HG02884 (cell line): ENCODE measurements around the gene PDCD6IP.
"Not testable (repeated sequence)": the region's sequence is repeated elsewhere in the genome, so short reads cannot be mapped to it uniquely, and the experiment has no call there.

ENCODE experiments used
- ATAC-seq: cut with Tn5 transposase; IDR thresholded peaks from one replicate; pipeline ENCODE4 v1.9.1; 2021; ENCODE audit warnings: mild to moderate bottlenecking, moderate library complexity; ENCODE audit not compliant: unreplicated experiment

PDCD6IP gene, protein sequence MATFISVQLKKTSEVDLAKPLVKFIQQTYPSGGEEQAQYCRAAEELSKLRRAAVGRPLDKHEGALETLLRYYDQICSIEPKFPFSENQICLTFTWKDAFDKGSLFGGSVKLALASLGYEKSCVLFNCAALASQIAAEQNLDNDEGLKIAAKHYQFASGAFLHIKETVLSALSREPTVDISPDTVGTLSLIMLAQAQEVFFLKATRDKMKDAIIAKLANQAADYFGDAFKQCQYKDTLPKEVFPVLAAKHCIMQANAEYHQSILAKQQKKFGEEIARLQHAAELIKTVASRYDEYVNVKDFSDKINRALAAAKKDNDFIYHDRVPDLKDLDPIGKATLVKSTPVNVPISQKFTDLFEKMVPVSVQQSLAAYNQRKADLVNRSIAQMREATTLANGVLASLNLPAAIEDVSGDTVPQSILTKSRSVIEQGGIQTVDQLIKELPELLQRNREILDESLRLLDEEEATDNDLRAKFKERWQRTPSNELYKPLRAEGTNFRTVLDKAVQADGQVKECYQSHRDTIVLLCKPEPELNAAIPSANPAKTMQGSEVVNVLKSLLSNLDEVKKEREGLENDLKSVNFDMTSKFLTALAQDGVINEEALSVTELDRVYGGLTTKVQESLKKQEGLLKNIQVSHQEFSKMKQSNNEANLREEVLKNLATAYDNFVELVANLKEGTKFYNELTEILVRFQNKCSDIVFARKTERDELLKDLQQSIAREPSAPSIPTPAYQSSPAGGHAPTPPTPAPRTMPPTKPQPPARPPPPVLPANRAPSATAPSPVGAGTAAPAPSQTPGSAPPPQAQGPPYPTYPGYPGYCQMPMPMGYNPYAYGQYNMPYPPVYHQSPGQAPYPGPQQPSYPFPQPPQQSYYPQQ

DNA sequence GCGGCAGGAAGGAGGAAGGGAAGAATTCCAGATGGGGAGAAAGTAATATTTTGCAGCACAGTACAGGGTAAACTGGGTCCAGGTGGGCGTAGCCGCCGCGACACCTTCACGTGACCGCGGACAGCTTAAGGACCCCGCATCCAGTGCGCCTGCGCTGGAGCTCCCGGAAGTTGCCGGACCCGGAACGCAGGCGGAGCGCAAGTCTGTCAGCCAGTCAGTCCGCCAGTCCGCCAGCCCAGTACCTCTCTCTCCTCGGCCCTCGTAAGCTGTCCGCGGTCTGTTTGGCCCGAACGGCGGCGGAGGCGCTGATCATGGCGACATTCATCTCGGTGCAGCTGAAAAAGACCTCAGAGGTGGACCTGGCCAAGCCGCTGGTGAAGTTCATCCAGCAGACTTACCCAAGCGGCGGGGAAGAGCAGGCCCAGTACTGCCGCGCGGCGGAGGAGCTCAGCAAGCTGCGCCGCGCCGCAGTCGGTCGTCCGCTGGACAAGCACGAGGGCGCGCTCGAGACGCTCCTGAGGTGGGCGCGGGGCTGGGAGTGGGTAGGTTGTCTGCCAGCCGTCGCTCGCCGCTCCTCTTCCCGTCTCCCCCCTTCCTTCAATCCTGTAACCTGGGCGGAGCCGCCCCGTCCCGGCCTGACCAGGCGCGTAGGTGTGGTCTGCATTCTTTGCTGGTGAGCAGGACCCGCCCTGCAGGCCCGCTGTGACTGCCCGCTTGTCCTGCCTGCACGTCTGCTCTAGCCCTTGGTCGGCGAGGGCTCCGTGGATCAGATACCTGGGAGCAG, at the start of gene PDCD6IP:
PDCD6IP (plus strand) TSS at position 213 of the 784 bp plus-strand sequence; CDS start at position 312, 99 bp downstream.
- ATAC-seq, result peak; percentile 84

DNA sequence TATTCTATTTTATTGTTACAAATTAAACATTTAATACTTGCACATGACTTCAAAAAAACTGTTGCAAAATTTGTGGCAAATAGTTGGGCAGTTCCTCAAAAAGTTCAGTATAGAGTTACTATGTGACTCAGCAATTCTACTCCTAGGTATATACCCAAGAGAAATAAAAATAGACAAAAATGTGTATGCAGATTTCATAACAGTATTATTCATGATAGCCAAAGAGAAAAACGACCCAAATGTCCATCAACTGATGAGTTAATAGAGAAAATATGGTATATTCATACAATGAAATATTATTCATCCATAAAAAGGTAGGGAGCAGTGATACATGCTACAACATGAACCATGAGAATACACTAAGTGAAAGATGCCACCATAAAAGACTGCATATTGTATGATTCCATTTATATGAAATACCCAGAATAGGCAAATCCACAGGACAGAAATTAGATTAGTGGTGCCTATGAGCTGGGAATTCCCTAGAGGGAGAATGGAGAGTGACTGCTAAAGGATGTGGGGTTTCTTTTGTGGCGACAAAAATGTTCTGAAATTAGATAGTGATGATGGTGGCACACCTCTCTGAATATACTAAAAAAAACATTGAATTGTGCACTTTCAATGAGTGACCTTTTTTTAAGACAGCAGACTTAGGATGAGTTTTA, 48.8 kb upstream of the PDCD6IP start:
- no peak for ATAC-seq

DNA sequence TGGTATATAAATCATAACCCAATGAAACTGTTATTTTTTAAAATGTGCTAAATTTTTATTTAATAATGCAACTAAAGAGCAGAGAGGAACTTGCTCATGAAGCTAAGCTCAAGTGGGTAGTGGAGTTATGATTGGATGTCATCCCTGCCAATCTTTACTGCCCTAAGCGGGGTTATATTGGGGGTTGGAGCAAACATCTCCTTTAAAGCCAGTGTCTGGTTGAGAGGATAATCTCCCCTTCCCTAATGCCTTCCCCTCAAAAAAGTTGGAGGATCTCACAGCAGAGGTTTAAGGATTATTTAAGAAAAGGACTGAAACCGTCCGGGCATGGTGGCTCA, 48.2 kb upstream of the PDCD6IP start:
- ATAC-seq, result no peak

DNA sequence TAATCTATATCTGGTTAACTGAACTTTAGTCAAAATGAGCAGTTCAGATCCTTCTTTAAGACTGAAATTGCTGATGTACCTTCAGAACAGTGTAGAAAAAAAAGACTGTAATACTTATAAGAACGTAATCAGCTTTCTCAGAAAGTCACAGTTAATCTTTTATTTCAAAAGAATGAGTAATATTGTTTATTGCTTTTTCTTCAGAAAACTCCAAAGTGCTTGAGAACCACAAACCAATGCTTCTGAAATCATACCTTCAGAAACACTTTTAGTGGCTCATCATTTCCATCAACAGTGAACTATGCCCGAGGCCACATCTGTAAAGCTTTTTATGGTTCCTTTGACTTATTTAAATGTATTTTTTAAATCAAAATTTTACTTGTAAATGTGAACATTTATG, 47.1 kb upstream of the PDCD6IP start:
- no peak for ATAC-seq

DNA sequence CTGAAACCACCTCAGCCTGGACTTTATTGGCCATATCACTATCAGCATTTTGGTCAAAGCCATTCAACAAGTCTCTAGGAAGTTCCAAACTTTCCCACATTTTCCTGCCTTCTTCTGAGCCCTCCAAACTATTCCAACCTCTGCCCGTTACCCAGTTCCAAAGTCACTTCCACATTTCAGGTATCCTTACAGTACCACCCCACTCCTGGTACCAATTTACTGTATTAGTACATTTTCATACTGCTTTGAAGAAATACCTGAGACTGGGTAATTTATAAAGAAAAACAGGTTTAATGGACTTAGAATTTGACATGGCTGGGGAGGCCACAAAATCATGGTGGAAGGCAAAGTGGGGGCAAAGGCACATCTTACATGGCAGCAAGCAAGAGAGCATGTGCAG, 44.0 kb upstream of the PDCD6IP start:
- not testable (repeated sequence) for ATAC-seq

DNA sequence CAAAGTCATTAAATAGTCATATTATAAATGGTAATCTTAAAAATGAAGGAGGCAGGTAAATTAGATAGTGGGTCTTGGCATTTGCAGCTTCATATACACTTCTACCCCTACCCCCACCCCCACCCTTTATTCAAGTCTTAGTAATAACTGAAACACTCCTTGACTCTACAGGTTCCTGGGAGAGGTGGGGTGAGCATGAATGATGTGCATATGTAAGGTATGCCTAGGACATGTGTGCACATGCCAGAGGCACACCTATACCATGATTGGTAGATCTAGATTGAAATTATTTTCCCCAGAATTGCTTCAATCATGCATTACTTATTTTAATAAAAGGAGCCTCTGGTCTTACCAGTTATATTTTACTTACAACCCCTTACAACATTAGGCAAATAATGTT, 40.1 kb upstream of the PDCD6IP start:
- ATAC-seq, result no peak

DNA sequence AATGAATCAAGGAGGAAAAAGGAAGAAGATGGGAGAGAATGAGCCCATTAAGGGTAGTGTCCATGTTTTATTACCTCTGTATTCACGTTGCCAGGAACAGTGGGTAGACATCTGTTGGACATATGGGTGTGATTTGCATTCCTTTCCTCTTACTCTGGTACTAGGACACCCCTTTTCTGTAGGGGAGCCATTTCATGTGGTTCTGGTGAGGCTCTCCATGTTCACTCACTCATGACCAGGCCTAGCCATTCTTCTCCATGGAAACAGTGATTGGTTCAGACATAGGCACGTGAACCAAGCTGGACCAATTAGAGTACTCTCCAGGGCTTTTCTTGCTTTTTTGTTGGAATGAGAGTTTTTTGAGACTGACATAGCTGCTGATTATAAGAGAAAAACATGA, 39.6 kb upstream of the PDCD6IP start:
- ATAC-seq, result no peak

DNA sequence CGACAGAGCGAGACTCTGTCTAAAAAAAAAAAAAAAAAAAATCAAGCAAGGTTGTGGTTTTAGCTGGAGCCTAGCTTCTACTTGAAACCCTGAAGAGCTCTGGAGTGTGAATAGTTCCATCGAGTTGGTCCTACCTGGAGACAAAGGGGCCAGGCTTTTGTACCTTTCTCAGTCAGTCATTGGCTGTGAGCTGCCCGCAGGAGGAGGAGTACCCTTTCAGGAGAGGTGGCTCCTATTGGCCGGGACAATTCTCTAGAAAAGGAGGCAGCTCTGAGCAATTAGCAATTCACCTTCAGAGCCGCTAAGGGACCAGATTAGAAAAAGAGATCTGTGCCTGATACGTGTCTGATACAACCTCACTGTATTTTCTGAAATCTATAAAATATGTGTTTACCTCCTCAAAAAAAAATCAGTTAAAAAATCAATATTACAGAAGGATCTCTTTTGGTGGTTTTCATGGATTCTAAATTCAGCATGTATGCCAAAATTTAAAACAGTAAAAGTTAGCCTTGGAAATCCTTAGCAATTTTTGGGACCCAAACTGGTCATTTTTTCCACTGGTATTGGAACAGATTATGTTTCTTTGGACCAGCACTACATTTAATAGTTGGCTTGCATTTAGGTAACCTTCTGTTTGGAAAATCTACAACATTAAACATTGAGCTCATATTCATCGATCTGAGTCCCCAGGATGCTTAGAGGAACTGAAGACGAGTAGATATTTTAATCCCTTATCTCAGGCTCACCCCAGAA, 29.7 kb upstream of the PDCD6IP start:
- ATAC-seq, result no peak

DNA sequence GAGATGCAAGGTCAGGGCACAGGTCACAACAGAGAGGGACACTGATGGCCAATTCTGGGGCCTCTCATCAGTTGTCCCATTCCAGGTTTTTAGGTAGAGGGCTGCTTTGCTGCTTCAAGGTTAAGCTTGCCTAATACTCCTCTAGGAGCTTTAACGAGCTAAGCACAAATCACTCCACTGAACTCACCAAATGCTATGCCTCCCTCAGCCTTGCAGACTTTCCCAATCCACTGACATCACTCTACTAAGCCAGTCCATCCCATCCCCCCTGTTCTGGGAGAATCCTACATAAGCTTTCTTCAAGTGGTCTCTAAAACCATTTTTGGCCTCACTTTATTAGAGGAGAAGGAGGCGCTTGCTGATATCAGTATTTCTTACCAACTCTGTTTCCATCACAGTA, 24.8 kb upstream of the PDCD6IP start:
- ATAC-seq, result no peak

DNA sequence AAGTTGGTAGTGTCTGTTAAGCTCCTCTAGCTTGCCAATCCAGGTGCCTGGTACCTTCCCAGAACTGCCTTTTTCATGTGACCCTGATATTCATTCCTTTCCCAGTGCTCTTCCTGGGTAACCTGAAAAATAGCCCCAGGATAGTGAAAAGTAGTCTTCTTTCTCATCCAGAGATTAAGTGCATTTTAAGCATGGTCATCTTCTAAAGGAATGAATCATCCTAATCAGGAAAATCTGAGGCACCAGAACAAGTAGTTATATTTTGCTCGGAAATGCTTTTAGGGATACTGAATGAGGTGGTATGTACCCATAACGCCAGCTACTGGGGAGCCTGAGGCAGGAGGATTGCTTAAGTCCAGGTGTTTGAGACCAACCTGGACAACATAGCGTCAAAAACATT, 23.1 kb upstream of the PDCD6IP start:
- ATAC-seq, result no peak

DNA sequence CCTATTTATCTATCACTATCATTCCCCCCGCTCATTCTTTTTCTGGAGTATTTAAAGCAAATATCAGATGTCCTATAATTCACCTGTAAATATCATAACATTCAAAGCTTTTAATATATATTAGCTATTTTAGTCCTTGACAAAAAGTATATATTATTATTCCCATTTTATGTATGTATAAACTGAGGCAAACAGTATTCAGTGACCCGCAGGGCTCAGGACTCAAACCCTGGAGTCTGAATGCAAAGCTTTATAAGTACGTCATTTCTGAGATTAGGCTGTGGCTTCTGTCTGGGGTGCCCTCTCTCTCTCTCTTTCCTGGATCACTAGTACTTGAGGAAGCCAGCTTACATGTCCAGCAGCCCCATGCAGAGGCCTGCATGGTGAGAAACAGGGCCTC, 20.4 kb upstream of the PDCD6IP start:
- no peak for ATAC-seq

DNA sequence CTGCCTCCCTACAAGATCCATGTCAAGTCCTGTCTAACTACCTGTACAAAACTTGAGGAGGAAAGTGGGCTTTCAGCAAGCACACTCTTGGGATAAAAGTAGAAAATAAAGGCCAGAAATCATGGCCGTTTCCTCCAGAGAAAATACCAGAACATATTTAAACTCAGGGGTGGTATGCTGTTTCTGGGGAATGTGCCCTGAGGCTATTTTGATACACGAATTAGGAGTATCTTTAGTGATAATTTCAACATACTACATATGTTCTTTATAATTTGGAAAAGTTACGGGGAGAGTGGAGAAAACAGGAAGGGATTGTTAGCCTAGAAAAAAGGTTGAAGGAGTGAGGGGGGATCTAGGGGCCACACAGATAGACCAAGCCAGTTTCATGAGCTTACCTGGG, 18.7 kb upstream of the PDCD6IP start:
- ATAC-seq, result no peak

DNA sequence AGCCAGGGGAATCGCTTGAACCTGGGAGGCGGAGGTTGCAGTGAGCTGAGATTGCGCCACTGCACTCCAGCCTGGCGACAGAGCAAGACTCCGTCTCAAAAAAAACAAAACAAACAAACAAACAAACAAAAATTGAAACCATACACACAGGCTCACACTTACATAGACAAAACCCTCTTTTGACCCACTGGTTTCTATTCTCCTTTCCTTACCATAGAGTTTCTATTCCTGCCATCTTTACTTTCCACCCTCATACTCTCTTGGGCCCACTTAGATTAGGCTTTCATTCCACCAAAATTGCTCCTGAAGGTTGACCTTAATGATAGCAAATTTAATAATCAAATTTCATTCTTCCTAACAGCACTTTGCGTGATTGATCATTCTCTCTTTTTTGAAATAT, 17.0 kb upstream of the PDCD6IP start:
- ATAC-seq, result not testable (repeated sequence)

DNA sequence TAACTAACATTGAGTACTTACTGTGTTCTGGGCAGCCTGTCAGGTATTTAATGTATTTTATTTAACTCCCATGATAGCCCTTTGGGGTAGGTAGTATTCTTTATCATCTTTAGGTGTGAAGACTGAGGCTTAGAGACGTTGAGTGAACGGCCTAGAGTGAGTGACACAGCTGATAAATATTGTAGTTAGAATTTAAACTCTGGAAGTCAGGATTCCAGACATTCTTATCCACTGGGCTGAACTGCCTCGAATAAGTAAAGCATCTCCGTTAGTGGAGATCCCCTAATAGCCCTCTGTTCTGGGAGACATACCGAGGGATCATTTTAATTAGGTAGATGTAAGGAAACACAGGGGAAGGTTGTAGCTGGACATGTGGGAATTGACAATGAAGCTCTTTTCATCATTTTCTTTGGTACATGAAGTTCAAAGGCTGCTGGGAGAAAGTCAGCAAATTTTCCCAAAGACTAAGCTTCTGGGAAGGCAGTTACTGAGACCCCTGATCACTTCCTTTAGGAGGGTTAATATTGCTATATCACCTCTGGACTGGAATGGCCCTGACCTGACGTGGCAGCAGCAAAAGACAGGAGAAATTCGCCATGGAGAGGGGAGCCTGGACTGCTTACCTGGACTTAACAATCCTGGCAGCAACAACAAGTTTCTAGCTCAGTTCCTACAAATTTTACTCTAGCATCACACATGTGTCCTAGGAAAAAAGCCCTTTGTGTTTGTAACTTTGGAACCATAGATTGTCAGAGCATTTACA, 11.7 kb upstream of the PDCD6IP start:
- no peak for ATAC-seq

DNA sequence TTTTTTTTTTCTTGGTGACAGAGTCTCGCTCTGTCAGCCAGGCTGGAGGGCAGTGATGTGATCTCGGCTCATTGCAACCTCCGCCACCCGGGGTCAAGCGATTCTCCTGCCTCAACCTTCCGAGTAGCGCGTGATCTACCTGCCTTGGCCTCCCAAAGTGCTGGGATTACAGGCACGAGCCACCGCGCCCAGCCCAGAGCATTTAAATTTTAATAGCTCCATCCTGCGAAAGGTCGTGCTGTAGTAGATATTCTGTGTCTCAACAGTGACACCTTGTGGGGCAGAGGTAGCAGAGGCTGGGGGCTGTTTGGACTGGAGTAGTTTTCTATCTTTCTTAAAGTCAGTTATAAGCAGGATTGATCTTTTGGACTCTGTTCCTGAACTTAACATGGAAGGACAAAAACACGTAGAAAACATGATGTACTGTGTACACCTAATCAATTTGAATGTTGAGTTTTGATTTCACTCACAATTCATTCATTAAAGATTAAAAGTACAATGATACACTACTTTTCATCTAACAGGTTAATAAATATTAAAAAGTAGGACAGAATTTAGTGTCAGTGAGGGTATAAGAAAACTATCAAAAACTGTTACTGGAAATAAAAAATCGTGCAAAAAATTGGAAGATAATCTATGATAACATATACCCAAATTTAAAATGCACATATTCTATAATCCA, 11.0 kb upstream of the PDCD6IP start:
- ATAC-seq, result peak; percentile 84

DNA sequence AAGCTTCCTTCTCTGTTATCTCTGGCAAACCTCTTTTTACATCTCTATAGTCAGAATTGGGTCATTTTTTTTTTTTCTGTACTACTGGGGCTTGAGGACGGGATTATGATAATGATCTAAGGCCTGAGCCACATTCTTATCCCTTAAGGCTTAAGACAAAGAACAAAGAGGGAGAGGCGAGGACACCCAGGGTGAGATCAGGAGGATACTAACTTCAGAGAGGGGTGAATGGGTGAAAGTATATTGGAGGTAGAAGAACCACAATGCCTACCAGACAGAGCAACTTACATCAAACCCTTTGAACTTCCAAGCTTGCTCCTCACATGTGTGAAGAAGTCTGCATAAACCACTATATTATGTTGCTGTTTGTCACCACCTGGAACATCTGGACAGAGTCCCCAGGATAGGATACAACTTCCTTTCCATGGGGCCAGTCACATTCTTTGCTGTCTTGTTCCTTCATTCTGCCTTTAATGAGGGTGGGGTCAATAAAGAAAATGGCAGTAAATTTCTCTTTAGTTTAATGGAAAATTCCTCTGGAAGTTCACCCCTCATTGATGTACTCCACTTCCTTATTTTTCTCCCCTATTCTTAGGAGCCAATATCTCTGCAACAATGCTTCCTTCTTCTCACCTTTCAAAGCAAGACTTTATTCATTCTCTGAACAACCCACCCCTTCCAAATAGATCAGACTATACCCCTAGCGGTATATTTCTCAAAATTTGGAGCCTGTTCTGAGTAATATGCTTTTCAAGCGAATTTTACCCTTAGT, 9.1 kb upstream of the PDCD6IP start:
- ATAC-seq, result no peak

DNA sequence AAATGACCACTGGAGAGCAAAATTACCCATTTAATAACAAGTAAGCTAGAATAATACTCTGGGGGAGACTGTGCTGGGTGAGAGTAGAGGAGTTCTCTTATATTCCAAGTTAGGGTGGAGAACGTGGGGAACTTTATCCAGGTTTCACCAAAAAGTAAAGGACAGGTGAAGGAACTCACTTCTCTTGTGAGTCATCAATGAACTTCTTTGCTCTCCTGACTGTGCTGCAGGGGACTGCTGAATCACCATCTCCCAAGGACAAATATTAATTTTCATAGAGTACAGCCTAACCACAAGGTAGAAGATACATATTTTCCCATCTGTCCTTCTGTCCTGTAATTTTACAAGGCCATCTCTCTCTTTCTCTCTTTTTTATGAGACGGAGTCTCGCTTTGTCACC, 8.3 kb upstream of the PDCD6IP start:
- no peak for ATAC-seq
